GM23248 (cell line): ENCODE data around the gene GEMIN2. TPM values are rescaled to one million over a fixed set of nuclear protein-coding genes. Genes with fewer than 3 reads are reported as not detected.
"Not testable (repeated sequence)": the region's sequence is repeated elsewhere in the genome, so short reads cannot be mapped to it uniquely, and the experiment has no call there.

Experiments
- DNase-seq: peaks from one replicate; pipeline ENCODE4 v3.0.0-alpha.2; 2015
- H2AFZ ChIP-seq: fragments of 200-600 bp; sonication (generic); 2 replicates; pipeline ENCODE4 v1.6.1; 2016; ENCODE audit warnings: antibody characterized with exemption
- H3F3A ChIP-seq: fragments of 200-600 bp; sonication (generic); 2 replicates; pipeline ENCODE4 v1.6.1; 2016; ENCODE audit warnings: mild to moderate bottlenecking, antibody characterized with exemption, mixed run types; ENCODE audit not compliant: insufficient read depth
- H3K27ac ChIP-seq: fragments of 200-600 bp; sonication (generic); 2 replicates; pipeline ENCODE4 v1.5.1; 2016; ENCODE audit warnings: mild to moderate bottlenecking
- H3K27me3 ChIP-seq: fragments of 200-600 bp; sonication (generic); replicated peaks from 2 replicates; pipeline ENCODE4 v1.6.1; 2016; ENCODE audit warnings: mild to moderate bottlenecking; ENCODE audit not compliant: insufficient read depth
- H3K36me3 ChIP-seq: fragments of 200-600 bp; sonication (generic); 2 replicates; pipeline ENCODE4 v1.6.1; 2016; ENCODE audit warnings: low read depth, mild to moderate bottlenecking
- H3K4me1 ChIP-seq: fragments of 200-600 bp; sonication (generic); 2 replicates; pipeline ENCODE4 v1.6.1; 2016; ENCODE audit warnings: mild to moderate bottlenecking; ENCODE audit not compliant: insufficient read depth
- H3K4me2 ChIP-seq: fragments of 200-600 bp; sonication (generic); one replicate; pipeline ENCODE4 v1.6.1; 2016; ENCODE audit warnings: mild to moderate bottlenecking; ENCODE audit not compliant: unreplicated experiment
- H3K4me3 ChIP-seq: fragments of 200-600 bp; sonication (generic); 2 replicates; pipeline ENCODE4 v1.5.1; 2016; ENCODE audit warnings: mild to moderate bottlenecking
- H3K79me2 ChIP-seq: fragments of 200-600 bp; sonication (generic); 2 replicates; pipeline ENCODE4 v1.6.1; 2016; ENCODE audit warnings: mild to moderate bottlenecking; ENCODE audit not compliant: insufficient read depth
- H3K9ac ChIP-seq: fragments of 200-600 bp; sonication (generic); 2 replicates; pipeline ENCODE4 v1.6.1; 2016; ENCODE audit warnings: mild to moderate bottlenecking
- H3K9me2 ChIP-seq: fragments of 200-600 bp; sonication (generic); 2 replicates; pipeline ENCODE4 v1.6.1; 2016; ENCODE audit warnings: mixed run types, mild to moderate bottlenecking, moderate library complexity; ENCODE audit not compliant: insufficient read depth
- H3K9me3 ChIP-seq: fragments of 200-600 bp; sonication (generic); one replicate; pipeline ENCODE4 v1.6.1; 2017; ENCODE audit warnings: low read depth
- H4K20me1 ChIP-seq: fragments of 200-600 bp; sonication (generic); 2 replicates; pipeline ENCODE4 v1.6.0; 2016; ENCODE audit not compliant: insufficient read depth
- EZH2 ChIP-seq: fragments of 200-600 bp; sonication (generic); IDR thresholded peaks from 2 replicates; pipeline ENCODE4 v1.6.1; 2018; ENCODE audit warnings: antibody characterized with exemption, mild to moderate bottlenecking; ENCODE audit not compliant: insufficient read depth, poor library complexity, severe bottlenecking
- EZH2phosphoT487 ChIP-seq: fragments of 200-600 bp; sonication (generic); IDR thresholded peaks from 2 replicates; pipeline ENCODE4 v1.6.1; 2018; ENCODE audit warnings: antibody characterized with exemption, moderate library complexity, mild to moderate bottlenecking, low read depth; ENCODE audit not compliant: insufficient read depth
- WGBS, 2 experiments: methylation state at CpG; one replicate each; pipeline ENCODE4 v1.1.6; 2015 to 2017; ENCODE audit warnings: low lambda C conversion rate in 2 of 2, low coverage in 1 of 2; ENCODE audit errors: missing lambda C conversion rate in 2 of 2; 5-methylcytosine and 5-hydroxymethylcytosine counted together
- in situ Hi-C: fragments of 300-500 bp; cut with MboI; formaldehyde crosslinking; loops from 2 replicates; pipeline ENCODE4 v1.15.0; 2020
- polyA plus RNA-seq: library from polyadenylated mRNA; unstranded; fragments of >200 nt; fragmentation: Nextera tagmentation; extraction: Ambion mirVana; gene quantifications from 2 replicates; pipeline ENCODE4 v1.2.1, GENCODE V29; 2016
- total RNA-seq: library from RNA; depleted of rRNA; stranded (reverse); fragments of >200 nt; shearing (Covaris generic); gene quantifications from 2 replicates; pipeline ENCODE4 v1.2.3, GENCODE V29; 2014

The GEMIN2 gene
- total and polyA plus RNA-seq, 2 experiments from 2014 or later = 16.4 to 25.5 TPM

GRCh38 chr14:39180553-39180952 lies 66.4 kb downstream of the GEMIN2 start:
- Histone ChIP-seq H3K79me2 (peaks cover 73% of the 10 kb centered on the region), H2AFZ (no peak overlapping the region), H3K36me3 (peaks cover 95% of the 10 kb centered on the region), H3K4me3 (no peak overlapping the region), H3F3A (peaks cover 89% of the 10 kb centered on the region), H3K4me1 (peaks cover 11% of the 10 kb centered on the region), H3K27ac (0 out of 2 replicates have a peak overlapping the region, but pooled peaks have one; percentile 0), H3K9me2 (no peaks in the 10 kb centered on the region), H3K9me3 (no peaks in the 10 kb centered on the region), H3K27me3 (no peaks in the 10 kb centered on the region), H3K4me2 (no peak overlapping the region), H3K9ac (no peak overlapping the region), H4K20me1 (peaks cover 12% of the 10 kb centered on the region; the same call in 1 of the 2 replicates)
- TF ChIP-seq EZH2phosphoT487 (no peak), EZH2 (no peak)
- 76 to 79% methylated on average over 5 of the region's 5 CpGs for WGBS, 2 experiments
- in situ Hi-C loops = no loop called here
- no peak for DNase-seq

GRCh38 chr14:39181026-39181692 lies 67.0 kb downstream of the GEMIN2 start:
- no peak overlapping the region for H3K4me2 ChIP-seq
- H3K4me3 ChIP-seq = no peak overlapping the region
- peaks cover 9% of the 10 kb centered on the region for H3K4me1 ChIP-seq
- TF ChIP-seq EZH2 (no peak), EZH2phosphoT487 (no peak)
- peaks cover 67% of the 10 kb centered on the region for H3K79me2 ChIP-seq
- no peaks in the 10 kb centered on the region for H3K9me2 ChIP-seq
- no peaks in the 10 kb centered on the region for H3K9me3 ChIP-seq
- in situ Hi-C loops = no loop called here
- no peaks in the 10 kb centered on the region for H3K27me3 ChIP-seq
- peak overlapping the region; percentile 0; the same call in 1 of the 2 replicates for H3K27ac ChIP-seq
- H3K9ac ChIP-seq = no peak overlapping the region
- H3K36me3 ChIP-seq = peaks cover 96% of the 10 kb centered on the region
- peak; percentile 19 for DNase-seq
- H3F3A ChIP-seq = peaks cover 90% of the 10 kb centered on the region
- WGBS, 2 experiments = 85 to 89% methylated on average over 7 of the region's 7 CpGs
- H2AFZ ChIP-seq = no peak overlapping the region
- peaks cover 8% of the 10 kb centered on the region; the same call in 1 of the 2 replicates for H4K20me1 ChIP-seq

- Histone ChIP-seq H3K27me3 (no peaks in the 10 kb centered on the region), H3K4me2 (no peak overlapping the region), H3K36me3 (peaks cover 91% of the 10 kb centered on the region), H3K27ac (no peak overlapping the region), H3K9ac (peak overlapping the region; percentile 21; the same call in 1 of the 2 replicates), H3K79me2 (peaks cover 62% of the 10 kb centered on the region), H3K9me2 (no peaks in the 10 kb centered on the region), H3F3A (peaks cover 92% of the 10 kb centered on the region), H3K9me3 (no peaks in the 10 kb centered on the region), H3K4me1 (peaks cover 4% of the 10 kb centered on the region), H4K20me1 (0 out of 2 replicates have a peak, but pooled peaks cover 3% of the 10 kb centered on the region), H2AFZ (no peak overlapping the region), H3K4me3 (no peak overlapping the region)
- no peak for DNase-seq
- in situ Hi-C loops = no loop called here
- WGBS, 2 experiments = 73 to 78% methylated on average over 5 of the region's 5 CpGs
- no peak for TF ChIP-seq EZH2phosphoT487
- TF ChIP-seq EZH2 = no peak
Measured at GRCh38 chr14:39181693-39182047, 67.5 kb downstream of the GEMIN2 start.

- Histone ChIP-seq H4K20me1 (no peaks in the 10 kb centered on the region), H3K4me3 (no peak overlapping the region), H3K4me2 (no peak overlapping the region), H3K9me2 (no peaks in the 10 kb centered on the region), H3K27ac (no peak overlapping the region), H3F3A (peaks cover 90% of the 10 kb centered on the region), H3K27me3 (no peaks in the 10 kb centered on the region), H3K79me2 (peaks cover 49% of the 10 kb centered on the region), H3K36me3 (peaks cover 78% of the 10 kb centered on the region), H3K4me1 (no peaks in the 10 kb centered on the region; the same call in 1 of the 2 replicates), H3K9me3 (no peaks in the 10 kb centered on the region), H2AFZ (no peak overlapping the region), H3K9ac (peak overlapping the region; percentile 21)
- TF ChIP-seq EZH2phosphoT487 (no peak), EZH2 (no peak)
- no peak for DNase-seq
- WGBS, 2 experiments = 96 to 100% methylated on average over 1 of the region's 1 CpG
- in situ Hi-C loops = no loop called here
Measured at GRCh38 chr14:39182770-39183684, 68.9 kb downstream of the GEMIN2 start.

GRCh38 chr14:39183685-39184003 lies 69.5 kb downstream of the GEMIN2 start:
- peaks cover 42% of the 10 kb centered on the region for H3K79me2 ChIP-seq
- in situ Hi-C loops, H4K20me1 ChIP-seq, H3K27me3 ChIP-seq, H3K9me3 ChIP-seq, H3K4me2 ChIP-seq, DNase-seq, H3K4me3 ChIP-seq, H3K9me2 ChIP-seq, H3K27ac ChIP-seq, H3K9ac ChIP-seq, H3K4me1 ChIP-seq, H2AFZ ChIP-seq: not testable (repeated sequence)
- 80 to 84% methylated on average over 5 of the region's 5 CpGs for WGBS, 2 experiments
- peaks cover 88% of the 10 kb centered on the region for H3F3A ChIP-seq
- peaks cover 72% of the 10 kb centered on the region for H3K36me3 ChIP-seq
